HFFc6 (cell line): ENCODE results near the gene PDZRN3. TPM values are rescaled to one million over a fixed set of nuclear protein-coding genes. Genes with fewer than 3 reads are reported as not detected.

Experiments used
- DNase-seq: peaks from one replicate; pipeline ENCODE4 v3.0.0-alpha.2; 2018
- H3K27ac Mint-ChIP-seq: 2 replicates; pipeline ENCODE4 v1.8.0; 2020; ENCODE audit warnings: mild to moderate bottlenecking, mixed read lengths
- H3K27me3 Mint-ChIP-seq: 2 replicates; pipeline ENCODE4 v1.8.0; 2021; ENCODE audit warnings: mild to moderate bottlenecking, moderate library complexity, mixed read lengths; ENCODE audit not compliant: insufficient read depth
- H3K36me3 Mint-ChIP-seq: 2 replicates; pipeline ENCODE4 v1.8.0; 2021; ENCODE audit warnings: low read depth, mixed read lengths
- H3K4me1 Mint-ChIP-seq: 2 replicates; pipeline ENCODE4 v1.8.0; 2020; ENCODE audit warnings: low read depth, mixed read lengths
- H3K4me3 Mint-ChIP-seq: 2 replicates; pipeline ENCODE4 v1.8.0; 2020; ENCODE audit warnings: mild to moderate bottlenecking, moderate library complexity, mixed read lengths
- H3K9me3 Mint-ChIP-seq: 2 replicates; pipeline ENCODE4 v1.8.0; 2020; ENCODE audit warnings: mild to moderate bottlenecking, mixed read lengths
- CTCF ChIP-seq: fragments of 200-600 bp; sonication (generic); IDR thresholded peaks from 2 replicates; pipeline ENCODE4 v1.5.0; 2021; ENCODE audit warnings: antibody characterized with exemption, mild to moderate bottlenecking
- total RNA-seq, 6 experiments: library from RNA; stranded (reverse); fragmentation: NEBNext Ultra II Directional; extraction: Animal tissue kit (Norgen Biotek cat#: 25700); gene quantifications; 2 replicates in 1 of 6; 3 replicates in 5 of 6; pipeline ENCODE4 v1.2.3, GENCODE V29; 2021

Gene PDZRN3
- total RNA-seq, 6 experiments from 2014 or later: 15.1 to 18.5 (median 16.7) TPM

GRCh38 chr3:73576999-73577461 lies 47.7 kb downstream of the PDZRN3 start:
- DNase-seq: no peak
- no peak overlapping the region for H3K4me3 Mint-ChIP-seq
- no peak overlapping the region for H3K27ac Mint-ChIP-seq
- peaks cover 48% of the 10 kb centered on the region for H3K4me1 Mint-ChIP-seq
- TF ChIP-seq CTCF: no peak
- no peaks in the 10 kb centered on the region for H3K9me3 Mint-ChIP-seq
- no peaks in the 10 kb centered on the region; the same call in 1 of the 2 replicates for H3K36me3 Mint-ChIP-seq
- peaks cover 1% of the 10 kb centered on the region; the same call in 1 of the 2 replicates for H3K27me3 Mint-ChIP-seq

GRCh38 chr3:73575953-73576352 lies 48.8 kb downstream of the PDZRN3 start:
- Mint-ChIP-seq H3K27me3 (peaks cover 3% of the 10 kb centered on the region; the same call in 1 of the 2 replicates), H3K27ac (no peak overlapping the region), H3K4me3 (no peak overlapping the region), H3K36me3 (no peaks in the 10 kb centered on the region; the same call in 1 of the 2 replicates), H3K9me3 (no peaks in the 10 kb centered on the region), H3K4me1 (peaks cover 39% of the 10 kb centered on the region)
- DNase-seq: no peak
- no peak for TF ChIP-seq CTCF

DNA sequence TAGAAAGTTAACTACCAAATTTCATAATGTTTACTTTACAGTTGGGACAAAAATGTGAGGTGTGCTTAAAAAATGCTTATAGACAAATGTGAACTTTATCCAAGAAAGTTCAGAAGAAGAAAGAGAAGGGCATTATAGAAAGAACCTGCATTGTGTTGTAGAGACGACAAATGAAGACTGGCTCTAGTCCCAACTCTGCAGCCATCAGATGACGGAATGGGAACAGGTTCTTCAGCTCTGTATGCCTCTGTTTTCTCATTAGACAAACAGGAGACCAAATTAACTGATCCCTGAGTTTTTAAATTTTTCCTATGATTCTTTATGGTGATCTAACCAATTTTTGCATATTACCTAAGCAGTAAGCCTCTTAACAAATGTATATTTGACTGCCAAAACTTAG lies 49.2 kb downstream of the PDZRN3 start:
- TF ChIP-seq CTCF: no peak
- Mint-ChIP-seq H3K4me1 (peaks cover 35% of the 10 kb centered on the region), H3K4me3 (no peak overlapping the region), H3K27me3 (peaks cover 3% of the 10 kb centered on the region; the same call in 1 of the 2 replicates), H3K27ac (no peak overlapping the region), H3K36me3 (no peaks in the 10 kb centered on the region; the same call in 1 of the 2 replicates), H3K9me3 (no peaks in the 10 kb centered on the region)
- no peak for DNase-seq

GRCh38 chr3:73573204-73573603 lies 51.5 kb downstream of the PDZRN3 start:
- H3K36me3 Mint-ChIP-seq: no peaks in the 10 kb centered on the region; the same call in 1 of the 2 replicates
- H3K4me3 Mint-ChIP-seq: no peak overlapping the region
- H3K27me3 Mint-ChIP-seq: peaks cover 3% of the 10 kb centered on the region; the same call in 1 of the 2 replicates
- H3K27ac Mint-ChIP-seq: no peak overlapping the region
- no peak for TF ChIP-seq CTCF
- peaks cover 27% of the 10 kb centered on the region for H3K4me1 Mint-ChIP-seq
- no peaks in the 10 kb centered on the region for H3K9me3 Mint-ChIP-seq
- DNase-seq: no peak

- H3K4me3 Mint-ChIP-seq: no peak overlapping the region
- H3K4me1 Mint-ChIP-seq: peaks cover 25% of the 10 kb centered on the region
- no peaks in the 10 kb centered on the region for H3K9me3 Mint-ChIP-seq
- DNase-seq: no peak
- TF ChIP-seq CTCF: no peak
- H3K27me3 Mint-ChIP-seq: peaks cover 3% of the 10 kb centered on the region; the same call in 1 of the 2 replicates
- H3K27ac Mint-ChIP-seq: no peak overlapping the region
- H3K36me3 Mint-ChIP-seq: no peaks in the 10 kb centered on the region; the same call in 1 of the 2 replicates
These were observed 52.4 kb downstream of the PDZRN3 start for GRCh38 chr3:73572368-73572767.
